H9 (cell line): ENCODE results near the gene PDIA6. TPM values are rescaled to one million over a fixed set of nuclear protein-coding genes. Genes with fewer than 3 reads are reported as not detected.

ENCODE experiments used
- DNase-seq: peaks from one replicate; pipeline ENCODE4 v3.0.0-alpha.2; 2017
- H2AFZ ChIP-seq: one replicate; pipeline ENCODE4 v1.6.1; 2013; ENCODE audit warnings: mild to moderate bottlenecking, low read length, control low read depth, moderate library complexity
- H2AK5ac ChIP-seq: 2 replicates; pipeline ENCODE4 v1.6.1; 2013; ENCODE audit warnings: low read length, control low read depth, mixed read lengths; ENCODE audit not compliant: insufficient read length
- H2BK120ac ChIP-seq: one replicate; pipeline ENCODE4 v1.6.1; 2013; ENCODE audit warnings: low read depth, mild to moderate bottlenecking, low read length, control low read depth, inconsistent platforms; ENCODE audit not compliant: poor library complexity, severe bottlenecking
- H2BK12ac ChIP-seq: 2 replicates; pipeline ENCODE4 v1.6.1; 2013; ENCODE audit warnings: low read length, control low read depth, mixed read lengths, low read depth; ENCODE audit not compliant: insufficient read length
- H2BK15ac ChIP-seq: 2 replicates; pipeline ENCODE4 v1.6.1; 2013; ENCODE audit warnings: low read depth, low read length, control low read depth
- H2BK20ac ChIP-seq: one replicate; pipeline ENCODE4 v1.6.1; 2013; ENCODE audit warnings: low read depth, mild to moderate bottlenecking, low read length, control low read depth, inconsistent platforms; ENCODE audit not compliant: poor library complexity, severe bottlenecking
- H2BK5ac ChIP-seq: 2 replicates; pipeline ENCODE4 v1.6.1; 2013; ENCODE audit warnings: low read length, control low read depth, mixed read lengths; ENCODE audit not compliant: insufficient read length
- H3K14ac ChIP-seq: 2 replicates; pipeline ENCODE4 v1.6.1; 2013; ENCODE audit warnings: low read length, control low read depth; ENCODE audit not compliant: insufficient read depth
- H3K18ac ChIP-seq: 2 replicates; pipeline ENCODE4 v1.6.1; 2013; ENCODE audit warnings: low read depth, mild to moderate bottlenecking, mixed read lengths, low read length, control low read depth; ENCODE audit not compliant: insufficient read length
- H3K23ac ChIP-seq: 2 replicates; pipeline ENCODE4 v1.6.1; 2013; ENCODE audit warnings: low read length, control low read depth, mixed read lengths, low read depth; ENCODE audit not compliant: insufficient read length
- H3K23me2 ChIP-seq: 2 replicates; pipeline ENCODE4 v1.6.1; 2013; ENCODE audit warnings: low read depth, mild to moderate bottlenecking, mixed read lengths, low read length, control low read depth; ENCODE audit not compliant: insufficient read length, poor library complexity, severe bottlenecking
- H3K27ac ChIP-seq: 2 replicates; pipeline ENCODE4 v1.5.1; 2013; ENCODE audit warnings: low read length, control low read depth, mixed read lengths, low read depth; ENCODE audit not compliant: insufficient read length
- H3K27me3 ChIP-seq: 2 replicates; pipeline ENCODE4 v1.6.1; 2013; ENCODE audit warnings: low read length, control low read depth, inconsistent platforms; ENCODE audit not compliant: insufficient read depth
- H3K4ac ChIP-seq: 2 replicates; pipeline ENCODE4 v1.6.1; 2013; ENCODE audit warnings: low read depth, mild to moderate bottlenecking, control low read depth, inconsistent platforms, low read length, moderate library complexity
- H3K4me1 ChIP-seq: 2 replicates; pipeline ENCODE4 v1.6.1; 2013; ENCODE audit warnings: low read length, control low read depth, inconsistent platforms; ENCODE audit not compliant: insufficient read depth
- H3K4me2 ChIP-seq: 2 replicates; pipeline ENCODE4 v1.6.1; 2013; ENCODE audit warnings: low read length, control low read depth, mixed read lengths; ENCODE audit not compliant: insufficient read length, insufficient read depth
- H3K56ac ChIP-seq: 2 replicates; pipeline ENCODE4 v1.6.1; 2013; ENCODE audit warnings: low read depth, mild to moderate bottlenecking, mixed read lengths, low read length, control low read depth; ENCODE audit not compliant: insufficient read length
- H3K79me1 ChIP-seq: 2 replicates; pipeline ENCODE4 v1.6.1; 2013; ENCODE audit warnings: low read depth, mild to moderate bottlenecking, moderate library complexity, low read length, control low read depth, inconsistent platforms; ENCODE audit not compliant: insufficient read depth, poor library complexity, severe bottlenecking
- H3K79me2 ChIP-seq: 2 replicates; pipeline ENCODE4 v1.6.1; 2013; ENCODE audit warnings: low read length, control low read depth, inconsistent platforms; ENCODE audit not compliant: insufficient read depth
- H3K9ac ChIP-seq: 2 replicates; pipeline ENCODE4 v1.6.1; 2013; ENCODE audit warnings: low read length, control low read depth, mixed read lengths; ENCODE audit not compliant: insufficient read length; ENCODE audit errors: extremely low read depth
- H3K9me3 ChIP-seq: one replicate; pipeline ENCODE4 v1.6.1; 2013; ENCODE audit warnings: low read depth, low read length, inconsistent platforms; ENCODE audit not compliant: control insufficient read depth
- H3T11ph ChIP-seq: one replicate; pipeline ENCODE4 v1.6.1; 2013; ENCODE audit warnings: mild to moderate bottlenecking, low read length, control low read depth, inconsistent platforms
- H4K20me1 ChIP-seq: one replicate; pipeline ENCODE4 v1.6.1; 2013; ENCODE audit not compliant: control insufficient read depth, insufficient read length, insufficient read depth
- H4K5ac ChIP-seq: 2 replicates; pipeline ENCODE4 v1.6.1; 2013; ENCODE audit warnings: low read depth, mild to moderate bottlenecking, mixed read lengths, low read length, control low read depth; ENCODE audit not compliant: insufficient read length
- H4K8ac ChIP-seq: replicated peaks from 2 replicates; pipeline ENCODE4 v1.6.1; 2013; ENCODE audit warnings: low read length, control low read depth, mixed read lengths, low read depth; ENCODE audit not compliant: insufficient read length
- H4K91ac ChIP-seq: 2 replicates; pipeline ENCODE4 v1.6.1; 2013; ENCODE audit warnings: low read depth, mild to moderate bottlenecking, moderate library complexity, mixed read lengths, low read length, control low read depth; ENCODE audit not compliant: insufficient read length
- H3K27ac Mint-ChIP-seq, 3 experiments: 2 replicates in 2 of 3; 3 replicates in 1 of 3; pipeline ENCODE4 v1.8.0; 2020 to 2021; ENCODE audit warnings: mixed read lengths in 3 of 3, mild to moderate bottlenecking in 1 of 3, moderate library complexity in 1 of 3
- H3K27me3 Mint-ChIP-seq: 2 replicates; pipeline ENCODE4 v1.8.0; 2021; ENCODE audit warnings: low read depth, mild to moderate bottlenecking, moderate library complexity, mixed read lengths
- H3K36me3 Mint-ChIP-seq, 3 experiments: 2 replicates in 2 of 3; 3 replicates in 1 of 3; pipeline ENCODE4 v1.8.0; 2020 to 2021; ENCODE audit warnings: low read depth in 3 of 3, mixed read lengths in 3 of 3; ENCODE audit not compliant: insufficient read depth in 1 of 3
- H3K4me1 Mint-ChIP-seq, 2 experiments: 2 replicates each; pipeline ENCODE4 v1.8.0; 2020; ENCODE audit warnings: mixed read lengths in 2 of 2
- H3K4me3 Mint-ChIP-seq, 2 experiments: 2 replicates in 1 of 2; 3 replicates in 1 of 2; pipeline ENCODE4 v1.8.0; 2020 to 2021; ENCODE audit warnings: mild to moderate bottlenecking in 2 of 2, mixed read lengths in 2 of 2, moderate library complexity in 1 of 2
- H3K9me3 Mint-ChIP-seq, 2 experiments: 2 replicates in 1 of 2; 3 replicates in 1 of 2; pipeline ENCODE4 v1.8.0; 2020; ENCODE audit warnings: mild to moderate bottlenecking in 2 of 2, mixed read lengths in 2 of 2, moderate library complexity in 1 of 2
- CTCF ChIP-seq: fragments of 200-600 bp; sonication (generic); conservative IDR thresholded peaks from 3 replicates; pipeline ENCODE4 v1.8.0; 2021; ENCODE audit warnings: antibody characterized with exemption, mild to moderate bottlenecking
- WGBS: extraction: QIAGEN DNeasy Blood & Tissue Kit; methylation state at CpG from one replicate; pipeline ENCODE4 v1.1.7; 2013; ENCODE audit warnings: missing lambda C conversion rate, low lambda C conversion rate, mixed read lengths; ENCODE audit not compliant: insufficient read length; ENCODE audit errors: extremely low coverage; 5-methylcytosine and 5-hydroxymethylcytosine counted together
- total RNA-seq: library from RNA; stranded (reverse); gene quantifications from 2 replicates; pipeline ENCODE4 v1.2.1, GENCODE V29; 2021

Gene PDIA6
- total RNA-seq, 1 experiment from 2014 or later: 301 TPM

- Histone ChIP-seq H2BK120ac (no peak overlapping the region), H4K20me1 (no peaks in the 10 kb centered on the region), H3K79me2 (no peaks in the 10 kb centered on the region), H3T11ph (no peak overlapping the region), H3K9ac (no peak overlapping the region), H3K56ac (no peak overlapping the region), H2BK20ac (no peak overlapping the region), H3K79me1 (no peaks in the 10 kb centered on the region), H2AFZ (no peak overlapping the region), H2BK12ac (no peak overlapping the region), H3K23ac (no peak overlapping the region), H2BK5ac (no peak overlapping the region), H3K27me3 (no peaks in the 10 kb centered on the region), H3K4me1 (no peaks in the 10 kb centered on the region), H3K18ac (no peak overlapping the region), H4K5ac (no peak overlapping the region), H2AK5ac (no peak overlapping the region), H3K4me2 (no peak overlapping the region), H2BK15ac (no peak overlapping the region), H4K91ac (no peak overlapping the region), H3K14ac (no peak overlapping the region), H3K27ac (no peak overlapping the region), H3K23me2 (no peaks in the 10 kb centered on the region), H3K9me3 (no peaks in the 10 kb centered on the region), H3K4ac (no peak overlapping the region), H4K8ac (no peak overlapping the region)
- no peak for TF ChIP-seq CTCF
- H3K4me3 Mint-ChIP-seq: no peak overlapping the region
- no peaks in the 10 kb centered on the region; a peak in 1 of 5 replicates for H3K9me3 Mint-ChIP-seq
- H3K27me3 Mint-ChIP-seq: no peaks in the 10 kb centered on the region
- WGBS: no CpG with 5 or more reads among the region's 1 CpG
- no peak for DNase-seq
- peaks cover 65 to 86% (median 84%) of the 10 kb centered on the region in 3 experiments for H3K36me3 Mint-ChIP-seq
- H3K27ac Mint-ChIP-seq: no peak overlapping the region
- H3K4me1 Mint-ChIP-seq: peaks cover 0 to 2% of the 10 kb centered on the region in 2 experiments; a peak in 2 of 4 replicates
These were observed 18.8 kb downstream of the PDIA6 start for GRCh38 chr2:10793816-10794215.
